ENCODE measurements around the gene UGT1A6. TPM values are rescaled to one million over a fixed set of nuclear protein-coding genes. Genes with fewer than 3 reads are reported as not detected.

Gene UGT1A6
- polyA plus RNA-seq, 4 donors, result 0.08 to 5.4 (median 2.9) TPM

- no peak for DNase-seq (ENCODE audit: low read depth in 4 of 4, low spot score in 3 of 4)
Measured at GRCh38 chr2:233798335-233799086, 105.8 kb downstream of the UGT1A6 start.

GRCh38 chr2:233799087-233799665 is 106.5 kb downstream of the UGT1A6 start:
- no peak for DNase-seq (ENCODE audit: low read depth in 4 of 4, low spot score in 3 of 4)

- no peak for DNase-seq (ENCODE audit: low read depth in 4 of 4, low spot score in 3 of 4)
Measured at GRCh38 chr2:233799716-233800115, 107.0 kb downstream of the UGT1A6 start.

GRCh38 chr2:233800208-233800607 is 107.5 kb downstream of the UGT1A6 start:
- no peak for DNase-seq (ENCODE audit: low read depth in 4 of 4, low spot score in 3 of 4)

- DNase-seq (ENCODE audit: low read depth in 4 of 4, low spot score in 3 of 4), result no peak
Measured at GRCh38 chr2:233801357-233802131, 108.9 kb downstream of the UGT1A6 start.

GRCh38 chr2:233802132-233802815 is 109.6 kb downstream of the UGT1A6 start:
- no peak for DNase-seq (ENCODE audit: low read depth in 4 of 4, low spot score in 3 of 4)

GRCh38 chr2:233803292-233803911 is 110.7 kb downstream of the UGT1A6 start:
- DNase-seq (ENCODE audit: low read depth in 4 of 4, low spot score in 3 of 4), result no peak

GRCh38 chr2:233803994-233804393 is 111.3 kb downstream of the UGT1A6 start:
- DNase-seq (ENCODE audit: low read depth in 4 of 4, low spot score in 3 of 4), result no peak

- no peak for DNase-seq (ENCODE audit: low read depth in 4 of 4, low spot score in 3 of 4)
Measured at GRCh38 chr2:233807215-233807865, 114.7 kb downstream of the UGT1A6 start.

GRCh38 chr2:233807966-233808935 is 115.6 kb downstream of the UGT1A6 start:
- no peak for DNase-seq (ENCODE audit: low read depth in 4 of 4, low spot score in 3 of 4)

- DNase-seq (ENCODE audit: low read depth in 4 of 4, low spot score in 3 of 4), result no peak
Measured at GRCh38 chr2:233810385-233810784, 117.7 kb downstream of the UGT1A6 start.

GRCh38 chr2:233811087-233811486 is 118.4 kb downstream of the UGT1A6 start:
- no peak for DNase-seq (ENCODE audit: low read depth in 4 of 4, low spot score in 3 of 4)

- no peak for DNase-seq (ENCODE audit: low read depth in 4 of 4, low spot score in 3 of 4)
Measured at GRCh38 chr2:233811732-233812131, 119.0 kb downstream of the UGT1A6 start.

GRCh38 chr2:233813236-233814055 is 120.8 kb downstream of the UGT1A6 start:
- peak in 2 of 4 donors; percentile 26 to 57 for DNase-seq (ENCODE audit: low read depth in 4 of 4, low spot score in 3 of 4)

- no peak for DNase-seq (ENCODE audit: low read depth in 4 of 4, low spot score in 3 of 4)
Measured at GRCh38 chr2:233814056-233814835, 121.6 kb downstream of the UGT1A6 start.

GRCh38 chr2:233815861-233816260 is 123.2 kb downstream of the UGT1A6 start:
- no peak for DNase-seq (ENCODE audit: low read depth in 4 of 4, low spot score in 3 of 4)

GRCh38 chr2:233816334-233816733 is 123.6 kb downstream of the UGT1A6 start:
- no peak for DNase-seq (ENCODE audit: low read depth in 4 of 4, low spot score in 3 of 4)
